AG08395 (cell line): ENCODE data around the gene LRRC8E.
"Not testable (repeated sequence)": the region's sequence is repeated elsewhere in the genome, so short reads cannot be mapped to it uniquely, and the experiment has no call there.

ENCODE experiments used
- DNase-seq: peaks from one replicate; pipeline ENCODE4 v3.0.0; 2012; ENCODE audit warnings: mixed read lengths, low spot score

LRRC8E gene

GRCh38 chr19:7855426-7856108 lies 32.7 kb upstream of the LRRC8E start:
- DNase-seq, result no peak

GRCh38 chr19:7856109-7856591 lies 32.2 kb upstream of the LRRC8E start:
- DNase-seq, result no peak

DNA sequence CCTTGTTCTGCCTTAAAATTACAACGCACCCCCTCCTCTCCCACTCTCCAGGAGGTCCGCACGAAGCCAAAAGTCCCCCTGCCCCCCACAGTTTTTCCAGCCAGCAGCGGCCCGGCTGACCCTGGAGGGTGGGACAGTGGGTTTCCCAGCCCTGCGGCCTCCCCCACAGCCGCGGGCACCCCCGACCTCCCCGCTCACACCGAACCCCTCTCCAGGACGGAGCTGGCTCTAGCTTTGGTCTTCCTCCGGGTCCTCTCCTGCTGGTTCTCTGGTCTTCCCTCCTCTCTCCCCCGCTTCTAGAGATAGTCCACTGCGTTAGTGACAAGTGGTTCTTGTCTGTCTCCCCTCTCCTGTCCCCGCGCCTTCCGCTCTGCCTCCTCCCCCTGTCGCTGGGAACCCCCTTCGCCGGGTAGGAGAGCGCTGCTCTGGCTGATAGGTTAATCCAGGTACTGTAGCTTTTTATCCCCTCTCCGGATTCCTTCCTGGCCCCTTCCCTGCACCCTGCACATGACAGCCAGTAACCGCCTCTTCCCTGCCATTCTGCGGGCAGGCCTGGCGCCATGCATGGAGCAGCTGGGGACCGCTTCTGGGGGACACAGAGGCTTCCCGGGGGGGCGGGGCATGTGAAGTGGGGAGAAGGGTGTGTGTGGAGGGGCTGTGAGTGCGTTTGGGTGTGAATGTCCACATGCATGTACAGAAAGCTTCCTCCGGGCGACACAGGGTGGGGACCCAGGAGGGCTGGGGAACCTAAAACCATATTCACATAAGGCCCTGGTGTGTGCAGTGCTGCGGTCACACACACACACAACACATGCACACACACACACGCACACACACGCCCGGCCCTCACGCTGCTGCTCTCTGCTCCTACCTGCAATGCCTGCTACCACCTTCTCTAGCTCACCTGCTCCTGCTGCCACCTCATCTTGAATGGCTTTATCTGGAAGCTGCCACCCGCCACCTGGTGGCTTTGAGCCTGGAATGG lies 31.3 kb upstream of the LRRC8E start:
- no peak for DNase-seq

- no peak for DNase-seq
Measured at GRCh38 chr19:7857727-7858108, 30.6 kb upstream of the LRRC8E start.

DNA sequence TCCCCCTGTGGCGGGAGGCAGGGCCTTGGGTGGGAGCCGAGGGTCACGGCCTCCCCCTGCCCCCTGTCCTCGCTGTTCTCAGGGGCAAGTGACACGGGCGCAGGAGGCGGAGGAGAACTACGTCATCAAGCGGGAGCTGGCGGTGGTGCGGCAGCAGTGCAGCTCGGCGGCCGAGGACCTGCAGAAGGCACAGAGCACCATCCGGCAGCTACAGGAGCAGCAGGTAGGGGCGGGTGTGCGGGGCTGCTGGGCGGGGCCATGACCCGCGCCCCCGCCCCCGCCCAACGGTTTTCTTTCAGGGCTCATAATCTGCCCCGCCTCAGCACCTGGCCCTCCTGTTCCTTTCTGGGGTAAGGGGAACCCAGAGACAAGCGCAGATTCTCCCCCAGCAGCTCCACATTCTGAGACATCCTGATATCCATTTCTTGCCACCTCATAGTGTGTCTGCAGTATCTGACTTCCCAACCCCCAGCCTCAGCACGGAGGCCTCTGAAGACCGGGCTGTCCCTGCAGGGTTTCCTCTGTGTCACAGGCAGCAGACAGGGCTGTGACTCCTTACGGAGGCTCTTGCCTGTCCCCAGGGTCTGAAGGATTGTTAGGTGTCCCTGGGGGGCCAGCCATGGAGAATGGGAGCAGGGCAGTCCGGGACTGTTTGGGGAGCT lies 30.1 kb upstream of the LRRC8E start:
- no peak for DNase-seq

GRCh38 chr19:7859087-7859486 lies 29.2 kb upstream of the LRRC8E start:
- DNase-seq, result not testable (repeated sequence)

DNA sequence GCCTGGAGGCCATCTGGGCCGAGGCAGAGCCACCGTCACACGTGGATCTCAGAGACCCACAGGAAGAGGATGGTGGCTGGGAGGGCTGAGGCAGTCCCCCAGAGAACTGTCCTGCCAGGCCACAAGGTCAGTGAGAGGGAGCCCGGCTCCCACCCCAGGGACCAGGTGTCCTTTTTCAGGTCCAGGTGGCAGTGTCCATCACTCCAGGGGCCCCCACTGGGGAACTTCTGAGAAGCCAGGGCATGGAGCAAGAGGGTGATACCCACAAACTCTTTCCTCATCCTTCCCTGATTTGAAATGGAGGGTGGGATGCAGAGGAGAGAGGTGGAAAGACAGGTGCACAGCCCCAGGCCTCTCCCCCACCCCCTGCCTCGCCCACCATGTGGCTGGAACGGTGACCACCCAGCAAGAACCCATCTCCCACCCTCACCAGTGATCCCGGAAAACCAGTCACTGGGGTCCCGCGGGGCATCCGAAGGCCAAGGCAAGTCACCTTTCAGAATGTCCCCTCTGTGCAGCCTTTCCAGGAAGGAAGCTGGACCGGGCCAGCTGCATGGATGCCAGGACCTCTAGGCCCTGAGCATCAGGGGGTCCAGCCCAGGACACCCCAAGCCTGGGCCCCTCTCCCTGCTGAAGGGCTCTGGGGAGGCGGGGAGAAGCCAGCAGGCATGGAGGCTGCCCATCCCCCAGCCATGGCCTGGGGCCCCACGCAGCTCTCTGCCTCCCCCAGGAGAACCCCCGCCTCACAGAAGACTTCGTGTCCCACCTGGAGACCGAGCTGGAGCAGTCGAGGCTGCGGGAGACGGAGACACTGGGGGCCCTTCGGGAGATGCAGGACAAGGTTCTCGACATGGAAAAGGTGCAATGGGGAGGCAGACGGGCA lies 28.2 kb upstream of the LRRC8E start:
- DNase-seq, result no peak

GRCh38 chr19:7860714-7861618 lies 27.3 kb upstream of the LRRC8E start:
- DNase-seq, result no peak

GRCh38 chr19:7861619-7862412 lies 26.5 kb upstream of the LRRC8E start:
- DNase-seq, result no peak

GRCh38 chr19:7862413-7862951 lies 25.8 kb upstream of the LRRC8E start:
- peak; percentile 60 for DNase-seq

GRCh38 chr19:7863157-7863970 lies 24.9 kb upstream of the LRRC8E start:
- no peak for DNase-seq

- no peak for DNase-seq
Measured at GRCh38 chr19:7863971-7864689, 24.2 kb upstream of the LRRC8E start.

DNA sequence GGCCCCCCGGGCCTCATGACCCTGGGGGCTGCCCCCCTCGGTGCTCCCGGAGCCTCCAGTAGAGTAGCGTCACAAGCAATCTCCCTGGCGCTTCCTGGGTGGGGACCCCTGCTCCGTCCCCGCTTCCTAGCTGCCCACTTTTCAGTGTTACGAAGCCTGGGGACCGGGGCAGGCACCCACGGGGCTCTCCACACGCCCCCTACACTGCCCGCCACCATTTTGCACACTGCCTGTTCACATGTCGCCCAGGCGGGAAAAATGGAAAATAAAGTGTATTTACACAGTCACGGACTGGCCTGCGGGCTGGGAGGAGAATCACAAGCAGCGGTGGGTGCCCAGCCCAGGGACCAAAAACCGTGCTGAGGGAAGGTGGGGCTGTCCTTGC lies 23.6 kb upstream of the LRRC8E start:
- no peak for DNase-seq

DNA sequence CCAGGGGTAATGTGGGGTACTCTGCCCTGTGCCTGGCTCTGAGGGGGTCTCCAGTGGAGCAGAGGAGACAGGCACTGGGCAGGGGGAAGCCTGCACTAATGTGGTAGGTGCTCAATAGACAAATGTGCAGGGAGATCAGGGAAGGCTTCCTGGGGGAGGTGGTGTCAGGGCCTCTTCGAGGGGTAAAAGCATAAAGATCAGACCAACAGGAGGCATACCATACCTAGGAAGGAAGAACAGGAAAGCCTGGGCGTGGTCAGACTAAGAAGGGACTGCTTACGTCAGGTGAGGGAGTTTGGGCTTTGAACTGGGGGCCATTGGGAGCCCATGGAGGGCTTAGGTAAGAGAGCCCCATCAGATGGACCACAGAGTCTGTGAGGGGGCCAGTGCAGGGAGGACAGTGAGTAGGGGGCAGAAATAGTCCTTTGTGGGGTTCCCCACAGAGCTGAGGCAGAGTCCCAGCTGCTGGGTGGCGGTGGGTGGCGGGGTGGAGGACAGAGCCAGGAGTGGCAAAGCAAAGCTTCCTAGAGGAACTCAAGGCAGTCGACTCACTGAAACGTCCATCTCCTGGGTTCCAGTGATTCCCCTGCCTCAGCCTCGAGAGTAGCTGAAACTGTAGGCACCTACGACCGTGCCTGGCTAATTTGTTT lies 22.9 kb upstream of the LRRC8E start:
- DNase-seq, result no peak

GRCh38 chr19:7866399-7867091 lies 21.8 kb upstream of the LRRC8E start:
- DNase-seq, result no peak

- DNase-seq, result no peak
Measured at GRCh38 chr19:7867092-7867844, 21.0 kb upstream of the LRRC8E start.
